Fibroblast of skin of back (primary cell): Measurements from ENCODE around the gene TCF23.
"Not testable (repeated sequence)": the region's sequence is repeated elsewhere in the genome, so short reads cannot be mapped to it uniquely, and the experiment has no call there.

Experiments
- DNase-seq: peaks from one replicate; pipeline ENCODE4 v3.0.0-alpha.2; 2013

TCF23 gene

DNA sequence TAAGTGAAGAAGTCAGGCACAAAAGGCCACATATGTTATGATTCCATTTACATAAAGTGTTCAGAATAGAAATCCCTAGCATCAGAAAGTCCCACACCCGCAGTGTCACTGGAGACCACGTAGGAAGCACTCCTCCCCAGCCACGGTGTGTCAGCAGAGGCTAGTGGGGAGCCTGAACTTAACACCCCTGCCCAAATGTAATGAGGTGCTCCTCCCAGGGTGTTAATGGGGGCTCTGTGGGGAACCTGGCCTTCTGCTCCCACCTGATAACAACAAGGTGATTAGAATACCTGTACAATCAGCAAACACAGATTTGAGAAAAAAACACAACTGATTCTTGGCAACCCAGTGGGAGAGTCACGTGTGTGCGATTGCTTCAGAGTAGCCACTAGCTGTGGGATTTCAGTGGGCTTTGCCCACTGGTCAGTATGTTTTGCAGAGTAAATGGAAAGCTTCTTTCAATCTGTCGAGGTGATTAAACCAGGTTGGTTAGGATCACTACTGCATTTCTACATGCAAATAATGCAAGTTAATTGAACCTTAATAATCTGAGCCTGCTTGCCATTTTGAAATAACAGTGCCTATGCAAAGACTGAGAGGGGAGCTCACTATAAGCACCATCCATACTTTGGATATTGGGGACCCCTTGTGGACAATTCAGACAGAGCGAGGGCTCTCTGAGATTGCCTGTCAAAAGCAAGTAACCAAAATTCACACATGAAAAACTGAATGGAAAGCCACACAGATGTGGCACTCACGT is 42.4 kb downstream of the TCF23 start:
- DNase-seq: peak; percentile 71

DNA sequence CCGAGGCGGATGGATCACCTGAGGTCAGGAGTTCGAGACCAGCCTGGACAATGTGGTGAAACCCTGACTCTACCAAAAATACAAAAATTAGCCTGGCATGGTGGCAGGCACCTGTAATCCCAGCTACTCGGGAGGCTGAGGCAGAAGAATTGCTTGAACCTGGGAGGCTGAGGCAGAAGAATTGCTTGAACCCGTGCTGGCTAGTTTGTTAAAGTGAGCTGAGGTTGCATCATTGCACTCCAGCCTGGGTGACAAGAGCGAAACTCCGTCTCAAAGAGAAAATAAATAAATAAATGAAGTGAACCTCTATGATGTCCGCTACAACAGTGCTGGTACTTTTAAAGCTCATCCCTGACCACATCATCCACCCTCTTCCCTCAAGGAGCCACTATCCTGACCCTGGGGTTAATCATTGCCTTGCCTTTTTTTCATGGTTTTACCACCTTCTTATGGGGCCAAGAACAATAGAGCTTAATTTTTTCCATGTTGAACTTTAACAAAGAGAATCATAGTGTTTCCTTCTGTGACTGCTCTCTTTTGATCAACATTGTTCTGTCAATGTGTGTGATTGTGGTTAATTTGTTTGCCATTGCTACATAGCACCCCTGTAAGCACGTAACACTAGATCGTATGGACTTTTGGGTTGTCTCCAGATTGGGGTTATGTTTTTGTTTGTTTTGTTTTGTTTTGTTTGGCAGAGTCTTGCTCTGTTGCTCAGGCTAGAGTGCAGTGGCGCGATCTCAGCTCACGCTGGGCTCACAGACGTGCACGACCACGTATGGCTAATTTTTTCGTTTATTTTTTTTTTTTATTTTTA is 45.9 kb downstream of the TCF23 start:
- DNase-seq: no peak

DNA sequence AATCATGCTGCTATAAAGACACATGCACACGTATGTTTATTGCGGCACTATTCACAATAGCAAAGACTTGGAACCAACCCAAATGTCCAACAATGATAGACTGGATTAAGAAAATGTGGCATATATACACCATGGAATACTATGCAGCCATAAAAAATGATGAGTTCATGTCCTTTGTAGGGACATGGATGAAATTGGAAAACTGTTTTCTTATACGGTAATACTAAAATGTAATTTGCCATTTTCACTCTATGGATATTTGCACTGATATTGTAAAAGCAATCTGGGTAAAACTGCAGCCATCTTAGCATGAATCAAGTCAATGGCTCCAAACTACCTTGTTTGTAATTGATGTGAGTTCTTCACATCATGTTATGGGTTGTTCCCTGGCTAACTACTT is 47.0 kb downstream of the TCF23 start:
- not testable (repeated sequence) for DNase-seq

DNA sequence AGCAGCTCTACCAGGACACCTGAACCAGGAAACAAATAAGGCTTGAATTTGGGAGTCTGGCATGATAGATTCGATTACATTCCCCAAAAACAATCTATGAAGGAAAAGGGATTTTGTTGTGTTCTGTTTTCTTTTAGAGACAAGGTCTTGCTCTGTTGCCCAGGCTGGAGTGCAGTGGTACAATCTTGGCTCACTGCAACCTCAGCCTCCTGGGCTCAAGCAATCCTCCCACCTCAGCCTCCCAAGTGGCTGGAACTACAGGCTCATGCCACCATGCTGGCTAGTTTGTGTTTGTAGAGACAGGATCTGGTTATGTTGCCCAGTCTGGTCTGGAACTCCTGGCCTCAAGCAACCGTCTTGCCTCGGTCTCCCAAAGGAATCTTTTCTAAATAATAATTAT is 49.3 kb downstream of the TCF23 start:
- not testable (repeated sequence) for DNase-seq

DNA sequence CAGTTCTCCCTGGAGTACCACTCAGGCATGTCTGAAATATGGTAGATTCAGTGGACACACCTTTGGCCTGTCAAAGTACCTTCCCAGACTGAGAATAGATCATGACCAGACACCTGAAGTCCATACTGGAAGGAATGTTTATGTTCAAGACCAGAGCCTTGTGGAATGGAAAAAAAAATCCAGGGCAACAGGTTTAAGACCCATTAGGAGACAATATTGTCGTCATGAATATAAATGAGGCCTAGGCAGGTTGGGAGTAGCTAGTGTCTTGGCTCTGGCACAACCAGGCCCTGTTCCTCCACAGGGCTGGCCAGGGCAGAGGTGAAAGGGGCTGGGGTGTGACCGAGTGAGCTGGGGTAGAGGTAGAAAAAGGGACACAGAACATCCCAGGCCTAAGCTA is 49.8 kb downstream of the TCF23 start:
- DNase-seq: no peak

DNA sequence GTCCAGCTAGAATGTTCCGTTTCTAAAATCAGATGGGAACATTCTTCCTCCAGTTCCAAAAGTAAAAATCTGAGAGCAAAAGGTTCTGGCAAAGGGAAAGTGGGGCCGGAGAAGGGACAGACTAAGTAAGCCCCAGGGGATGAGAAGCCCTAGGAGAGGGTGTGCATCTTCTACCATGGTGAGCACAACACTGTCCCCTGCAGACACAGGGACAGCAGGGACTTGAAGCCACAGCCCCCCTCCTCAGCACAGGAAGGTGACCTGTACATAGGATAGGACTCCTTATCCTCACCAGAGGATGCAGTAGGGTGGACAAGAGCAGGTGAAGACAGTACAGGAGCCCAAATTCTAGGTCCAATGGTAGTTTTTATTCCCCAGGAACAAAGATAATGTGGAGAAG is 50.4 kb downstream of the TCF23 start:
- DNase-seq: no peak

DNA sequence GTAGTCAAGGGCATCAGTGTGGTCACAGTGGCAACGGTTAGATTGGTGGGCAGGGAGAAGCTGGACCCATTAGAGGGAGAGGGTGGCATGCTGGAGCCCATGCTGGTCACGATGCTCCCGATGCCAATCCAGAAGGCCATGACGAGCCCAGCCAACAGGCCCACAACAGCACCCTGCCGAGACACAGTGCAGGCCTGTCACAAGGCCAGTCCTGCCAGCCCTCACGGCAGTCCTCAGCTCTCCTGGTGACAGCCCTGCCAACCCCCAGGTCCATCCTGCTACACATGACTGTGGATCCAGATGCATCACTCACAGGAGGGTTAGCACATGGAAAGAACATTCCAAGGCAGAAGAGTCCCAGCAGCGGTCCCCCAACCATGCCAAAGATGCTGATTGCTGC is 52.9 kb downstream of the TCF23 start:
- no peak for DNase-seq

DNA sequence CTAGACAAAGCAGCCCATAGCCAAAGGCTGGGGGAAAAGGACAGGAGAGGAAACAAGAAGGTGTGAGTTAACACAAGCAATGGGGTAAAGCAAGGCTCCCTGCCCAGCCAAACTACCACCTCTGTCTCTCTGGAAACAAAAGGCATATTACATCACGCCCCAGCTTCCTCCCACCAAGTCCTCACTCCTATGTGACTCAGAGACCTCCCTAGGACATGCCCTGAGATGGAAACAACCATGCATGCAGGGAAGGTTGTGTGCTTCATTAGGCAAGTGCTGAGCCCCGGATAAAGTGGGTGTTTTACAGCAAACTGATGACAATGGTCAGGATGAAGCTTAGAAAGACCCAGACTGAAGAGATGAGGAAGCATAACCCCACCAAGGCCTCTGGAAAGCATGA is 54.0 kb downstream of the TCF23 start:
- DNase-seq: no peak

DNA sequence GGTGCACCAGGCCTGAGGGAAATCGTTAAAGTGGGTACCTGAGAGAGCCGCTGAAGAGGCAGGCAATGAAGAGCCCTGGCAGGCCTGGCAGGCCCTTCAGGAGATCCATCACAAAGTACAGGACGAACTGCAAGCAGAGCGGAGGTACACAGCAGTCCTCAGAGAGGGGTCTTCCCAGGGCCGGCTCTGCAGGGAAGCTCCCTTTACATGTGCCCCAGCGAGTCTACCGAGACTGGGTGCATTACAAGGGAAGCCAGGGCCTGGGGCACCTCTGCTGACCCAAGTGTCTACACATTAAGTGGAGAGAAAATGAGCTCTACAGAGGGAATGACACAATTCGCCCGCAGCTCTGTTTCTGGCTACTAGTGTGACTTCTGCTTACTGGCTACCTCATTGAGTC is 54.9 kb downstream of the TCF23 start:
- DNase-seq: no peak

DNA sequence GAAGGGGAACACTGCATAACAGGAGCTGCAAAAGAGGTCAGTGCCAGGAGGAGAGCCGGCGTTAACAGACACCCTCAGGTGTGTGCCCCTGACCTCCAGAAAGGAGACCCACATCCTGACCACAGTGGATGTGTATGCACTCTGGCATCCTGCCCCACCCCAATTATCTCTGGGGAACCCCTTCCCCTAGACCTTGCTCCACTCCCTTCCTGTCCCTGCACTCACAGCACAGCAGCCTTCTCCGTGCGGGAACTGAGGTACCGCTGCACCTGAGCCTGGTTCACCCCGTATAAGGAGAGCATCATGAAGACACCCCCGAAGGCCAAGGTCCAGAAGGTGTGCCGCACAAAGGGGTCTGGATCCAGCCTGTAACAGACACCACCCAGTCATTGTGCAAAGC is 55.8 kb downstream of the TCF23 start:
- DNase-seq: no peak

DNA sequence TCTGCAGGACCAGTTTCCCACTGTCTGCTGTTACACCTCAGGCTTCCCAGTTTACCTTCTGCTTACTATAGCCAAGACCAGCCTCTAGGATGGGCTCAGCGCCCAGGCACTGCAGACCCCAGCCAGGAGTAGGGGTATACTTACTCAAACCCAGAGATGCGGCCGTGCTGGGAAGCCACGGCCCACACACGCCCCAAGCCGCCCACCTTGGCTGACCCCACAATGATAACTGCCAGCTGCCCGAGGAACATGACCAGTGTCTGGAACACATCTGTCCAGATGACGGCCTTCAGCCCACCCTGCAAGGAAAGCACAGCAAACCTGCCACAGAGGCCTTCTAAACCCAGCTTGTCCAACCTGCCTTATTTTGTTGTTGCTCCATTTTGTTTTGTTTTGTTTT is 56.4 kb downstream of the TCF23 start:
- no peak for DNase-seq

DNA sequence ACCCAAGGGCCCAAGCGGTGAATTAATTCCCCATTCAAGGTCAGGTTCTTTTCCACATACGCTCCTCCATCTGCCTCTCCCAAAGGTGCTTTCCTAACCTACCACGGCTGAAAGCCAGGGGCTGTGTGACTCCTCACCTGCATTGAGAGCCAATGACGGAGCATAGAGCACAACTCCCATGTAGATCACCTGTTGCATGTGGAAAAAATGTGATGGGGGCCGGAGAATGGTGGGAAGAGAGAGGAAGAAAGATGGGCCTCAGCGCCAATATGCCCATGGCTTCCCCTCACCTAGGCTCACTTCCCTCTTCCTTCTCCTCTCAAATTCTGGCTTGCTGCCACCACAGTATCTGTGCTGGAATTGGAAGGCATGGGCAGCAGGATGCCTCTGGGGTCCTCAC is 57.5 kb downstream of the TCF23 start:
- no peak for DNase-seq
